ENCODE results near the gene ADAMTS15.

- TF ChIP-seq CTCF (IDR thresholded peaks at IDR 0.05) (no peak), POLR2A (IDR thresholded peaks at IDR 0.05) (no peak), EP300 (IDR thresholded peaks at IDR 0.05) (peak in 1 of 2 donors; percentile 44)
Measured at GRCh38 chr11:130400781-130401483, 47.5 kb upstream of the ADAMTS15 start.

All from tibial nerve (tissue), 4 donors.